HK-2 (cell line): ENCODE results near the gene CMIP.

Source experiments
- DNase-seq: peaks from one replicate; pipeline ENCODE4 v3.0.0-alpha.2; 2018; ENCODE audit not compliant: unreplicated experiment

The CMIP gene

DNA sequence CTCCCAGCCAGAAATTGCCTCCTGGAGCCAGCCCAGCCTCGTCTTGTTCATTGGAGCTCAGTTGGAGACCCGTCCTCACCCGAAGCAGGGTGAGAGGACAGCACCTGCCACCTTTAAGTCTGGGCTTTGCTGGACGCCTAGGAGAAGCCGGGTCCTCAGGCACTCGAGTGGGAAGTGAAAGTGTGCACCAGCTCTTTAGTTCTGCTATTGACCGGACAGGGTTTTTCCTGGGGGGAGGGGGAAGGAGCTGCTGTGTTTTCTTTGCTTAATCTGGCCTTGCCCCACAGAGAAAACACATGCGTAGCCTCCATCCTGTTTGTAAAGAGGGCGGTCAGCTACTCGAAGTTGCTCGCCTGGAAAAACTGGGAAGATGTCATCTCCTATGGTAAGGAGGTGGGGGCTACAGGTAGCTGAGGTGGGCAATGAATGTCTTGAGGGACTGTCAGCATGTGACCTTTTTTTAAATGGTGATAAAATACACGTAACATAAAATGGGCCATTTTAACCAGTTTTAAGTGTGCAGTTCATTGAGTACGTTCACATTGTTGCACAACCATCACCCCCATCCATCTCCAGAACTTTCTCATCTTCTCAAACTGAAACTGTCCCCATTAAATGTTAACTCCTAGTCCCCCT lies 34.4 kb downstream of the CMIP start:
- no peak for DNase-seq

DNA sequence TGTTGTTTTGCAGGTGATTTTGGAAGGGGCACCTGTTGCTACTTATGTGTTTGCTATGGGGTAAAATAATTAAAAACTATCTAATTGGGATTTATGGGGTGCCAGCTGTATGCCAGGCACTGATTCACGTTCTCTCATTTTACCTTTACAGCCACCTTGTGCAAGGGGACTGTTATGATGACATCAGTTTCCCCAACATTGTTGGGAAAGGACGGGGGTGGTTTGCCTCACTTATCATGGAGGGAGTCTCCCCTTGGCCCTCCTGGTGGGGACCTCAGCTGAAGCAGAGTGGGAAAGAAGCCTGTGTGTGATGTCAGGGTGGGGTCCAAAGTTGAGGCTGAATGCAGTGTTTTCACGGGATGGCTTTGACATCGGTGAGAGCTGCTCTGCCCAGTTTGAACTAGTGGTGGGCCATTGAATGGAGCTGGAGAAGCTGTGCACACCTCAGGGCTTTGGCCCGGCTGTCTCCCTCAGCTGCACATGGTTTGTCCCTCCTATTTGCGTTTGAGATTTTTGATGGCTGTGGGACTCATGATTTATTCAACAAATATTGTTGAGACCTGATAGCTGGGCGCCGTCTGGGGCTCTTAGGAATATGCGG lies 36.1 kb downstream of the CMIP start:
- no peak for DNase-seq

DNA sequence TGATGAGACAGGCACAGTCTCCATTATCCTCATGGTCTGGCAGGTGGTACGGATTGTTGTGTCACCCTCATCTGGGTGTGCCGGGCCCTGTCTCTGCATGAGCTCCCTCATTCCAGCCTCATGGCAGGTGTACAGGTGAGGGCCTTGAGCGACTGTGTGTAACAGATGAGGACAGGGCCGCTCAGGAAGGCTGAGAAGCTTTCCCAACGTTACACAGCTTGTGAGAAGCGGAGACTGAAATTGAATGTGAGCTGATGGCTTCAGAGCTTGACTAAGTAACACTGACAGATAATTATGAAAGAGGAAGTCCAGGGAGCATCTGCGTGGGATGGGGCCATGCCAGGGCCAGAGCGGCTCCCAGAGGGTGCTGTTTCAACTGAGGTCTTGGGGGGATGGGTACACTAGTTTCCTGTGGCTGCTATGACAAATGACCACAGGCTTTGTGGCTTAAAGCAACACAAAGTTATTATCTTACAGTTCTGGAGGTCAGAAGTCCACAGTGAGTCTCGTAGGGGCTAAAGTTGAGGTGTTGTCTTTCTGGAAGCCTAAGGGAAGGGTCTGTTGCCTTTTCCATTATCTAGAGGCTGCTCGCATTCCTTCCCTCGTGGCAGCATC lies 36.7 kb downstream of the CMIP start:
- peak; percentile 54 for DNase-seq

DNA sequence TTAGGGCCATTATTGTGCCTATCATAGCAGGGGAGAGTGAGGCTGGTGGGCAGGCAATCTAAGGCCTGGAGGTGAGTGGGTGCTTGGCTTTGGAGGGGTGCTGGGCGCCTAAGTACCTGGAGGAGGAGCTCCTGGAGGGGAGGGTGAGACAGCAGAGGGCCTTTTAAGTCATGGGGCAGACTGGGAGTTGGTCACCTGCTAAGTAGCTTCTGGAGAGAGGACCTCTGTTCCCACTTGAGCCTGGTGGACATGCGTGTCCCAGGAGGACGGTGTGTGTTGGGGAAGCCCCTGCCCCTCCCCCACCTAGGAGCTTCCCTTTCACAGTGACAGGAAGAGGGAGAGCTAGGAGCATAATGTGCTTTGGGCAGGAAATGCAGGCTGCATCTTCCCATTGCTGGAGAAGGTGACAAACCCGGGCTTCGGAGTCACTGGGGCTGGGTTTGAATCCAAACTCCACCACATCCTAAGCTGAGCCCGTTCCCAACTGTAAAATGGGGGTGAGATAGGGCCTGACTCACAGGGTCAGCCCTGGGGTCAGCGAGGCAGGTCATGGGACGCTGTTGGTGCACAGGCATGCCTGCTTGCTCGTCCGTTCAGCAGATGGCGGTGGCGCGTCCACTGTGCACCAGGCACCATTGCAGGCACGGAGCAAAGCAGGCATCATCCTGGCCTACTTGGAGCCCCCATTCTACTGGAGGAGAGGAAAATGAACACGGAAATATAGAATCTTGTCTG lies 37.9 kb downstream of the CMIP start:
- peak; percentile 22 for DNase-seq

DNA sequence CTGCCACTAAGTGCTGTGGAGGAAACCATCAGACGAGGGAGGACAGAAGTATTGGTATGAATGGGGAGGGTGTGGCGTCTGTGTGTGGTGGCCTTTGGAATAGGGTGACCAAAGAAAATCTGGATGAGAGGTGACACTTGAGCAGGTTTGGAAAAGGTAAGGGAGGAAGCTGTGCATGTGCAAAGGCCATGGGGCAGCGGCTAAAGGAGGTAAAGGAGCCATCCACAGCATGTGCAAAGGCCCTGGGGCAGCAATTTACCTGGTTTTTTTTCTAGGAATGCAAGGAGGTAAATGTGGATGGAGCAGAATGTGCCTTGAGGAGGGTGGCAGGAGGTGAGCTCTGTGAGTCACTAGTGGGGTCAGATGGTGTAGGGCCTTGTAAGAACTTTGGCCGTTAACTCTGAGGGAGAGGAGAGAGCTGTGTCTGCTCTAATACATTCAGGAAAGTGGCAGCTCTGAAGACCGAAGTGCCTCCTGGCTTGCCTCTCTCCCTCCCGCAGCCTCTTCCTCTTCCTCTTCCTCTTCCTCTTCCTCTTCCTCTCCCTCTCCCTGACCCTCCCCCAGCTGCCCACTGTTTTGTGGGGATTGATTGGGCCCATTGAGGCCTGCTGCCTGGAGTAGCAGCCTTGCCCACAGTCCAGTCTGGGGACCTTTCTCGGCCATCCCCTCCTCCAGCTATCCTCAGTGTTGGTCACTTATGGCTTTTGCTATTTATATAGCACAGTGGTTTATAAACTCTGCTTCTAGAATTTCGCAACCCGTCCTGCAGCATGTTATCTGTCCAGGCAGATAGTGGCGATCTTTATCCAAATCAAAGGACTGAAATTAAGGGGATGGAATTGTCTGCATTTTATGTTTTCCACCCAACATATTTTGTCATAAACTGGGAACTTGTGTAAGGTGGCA lies 38.7 kb downstream of the CMIP start:
- no peak for DNase-seq

DNA sequence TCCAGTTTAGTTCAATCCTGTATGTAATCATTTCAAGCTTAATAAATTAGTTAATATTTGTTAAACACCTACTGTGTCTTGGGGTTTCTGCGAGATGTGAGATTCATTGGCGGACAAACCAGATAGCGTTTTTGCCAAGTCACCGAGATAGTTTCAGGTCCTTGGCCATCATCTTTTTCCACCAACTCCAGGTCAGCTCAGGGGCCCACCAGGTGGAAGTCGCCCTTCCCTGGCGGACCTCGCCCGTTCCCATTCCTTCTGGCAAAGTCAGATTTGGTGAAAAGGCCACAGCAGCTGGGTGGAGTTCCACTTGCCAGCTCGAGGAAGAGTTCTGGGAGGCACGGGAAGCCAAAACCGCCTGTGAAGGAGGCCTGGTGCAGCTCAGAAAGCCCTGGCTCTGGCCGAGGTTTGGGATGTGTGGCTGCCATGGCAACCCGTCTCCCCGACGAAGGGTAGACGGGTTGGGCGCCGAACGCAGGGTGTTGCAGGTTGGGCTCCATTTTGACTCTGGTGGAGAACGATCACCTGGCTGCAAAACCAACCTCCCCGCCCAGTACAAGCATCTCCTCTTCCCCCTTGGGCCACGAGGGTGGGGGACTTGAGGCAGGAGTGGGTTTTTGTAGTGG lies 39.5 kb downstream of the CMIP start:
- DNase-seq = no peak

DNA sequence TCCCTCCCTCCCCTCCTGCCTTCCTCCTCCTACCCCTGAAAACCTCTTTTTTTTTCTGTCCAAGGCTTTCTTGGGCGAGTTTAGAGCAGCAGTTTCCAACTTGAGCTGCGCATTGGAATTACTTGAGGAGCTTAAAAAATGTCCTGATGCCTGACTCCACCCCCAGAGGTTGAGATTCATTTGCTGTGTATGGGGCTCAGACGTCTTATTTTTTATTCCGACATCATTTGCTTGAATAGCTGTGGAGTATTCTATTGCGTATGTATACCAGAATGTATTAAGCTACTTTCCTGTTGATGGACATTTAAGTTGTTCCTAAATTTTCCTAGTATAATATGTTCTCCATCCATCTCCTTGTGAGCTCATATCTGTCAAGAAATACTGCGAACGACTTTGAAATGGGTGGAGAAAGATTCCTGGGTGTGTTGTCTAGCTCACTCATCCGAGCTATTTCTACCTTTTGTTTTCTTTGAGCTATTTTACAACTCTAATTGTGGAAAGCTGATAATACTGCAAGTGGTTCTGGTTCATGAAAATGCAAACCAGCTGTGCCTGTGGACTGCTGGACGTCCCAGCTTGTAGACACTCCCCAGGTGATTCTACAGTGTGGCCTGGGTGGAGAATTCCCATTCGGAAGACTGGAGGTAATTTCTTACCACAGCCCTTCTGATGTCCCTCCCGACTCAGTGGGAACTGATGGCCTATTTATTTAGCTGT lies 40.5 kb downstream of the CMIP start:
- DNase-seq = no peak

DNA sequence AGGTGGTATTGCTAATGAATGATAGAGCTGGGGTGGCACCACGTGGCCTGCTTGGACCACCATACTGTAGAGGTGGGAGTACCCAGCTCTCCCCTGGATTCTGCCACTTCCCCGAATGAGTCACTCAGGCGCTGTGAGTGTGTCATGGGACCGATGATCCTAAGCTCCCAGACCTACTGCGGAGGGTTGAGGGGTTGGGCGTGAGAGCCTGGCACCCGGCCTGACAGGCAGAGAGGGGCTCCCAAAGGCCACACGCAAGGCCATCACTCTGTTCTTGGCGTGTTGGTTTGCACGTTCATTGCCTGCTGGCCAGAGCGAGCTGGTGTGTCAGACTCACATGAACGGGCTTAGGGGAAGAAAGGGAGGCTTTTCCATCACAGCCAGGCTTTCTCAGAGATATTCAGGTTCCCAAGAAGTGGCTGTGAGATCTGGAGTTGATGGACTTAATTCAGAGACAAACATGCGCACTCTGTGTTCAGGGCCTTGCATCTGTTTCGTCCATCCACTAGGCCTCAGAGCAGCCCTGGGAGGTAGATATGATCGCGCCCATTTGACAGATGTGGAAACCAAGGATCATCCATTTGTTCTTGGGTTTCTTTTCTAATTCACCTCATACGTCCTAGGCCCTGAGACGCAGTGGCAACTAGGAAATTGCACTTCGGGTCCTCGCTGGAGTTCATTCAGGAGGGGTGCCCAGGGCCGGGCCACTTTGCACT lies 41.4 kb downstream of the CMIP start:
- DNase-seq = peak; percentile 27

DNA sequence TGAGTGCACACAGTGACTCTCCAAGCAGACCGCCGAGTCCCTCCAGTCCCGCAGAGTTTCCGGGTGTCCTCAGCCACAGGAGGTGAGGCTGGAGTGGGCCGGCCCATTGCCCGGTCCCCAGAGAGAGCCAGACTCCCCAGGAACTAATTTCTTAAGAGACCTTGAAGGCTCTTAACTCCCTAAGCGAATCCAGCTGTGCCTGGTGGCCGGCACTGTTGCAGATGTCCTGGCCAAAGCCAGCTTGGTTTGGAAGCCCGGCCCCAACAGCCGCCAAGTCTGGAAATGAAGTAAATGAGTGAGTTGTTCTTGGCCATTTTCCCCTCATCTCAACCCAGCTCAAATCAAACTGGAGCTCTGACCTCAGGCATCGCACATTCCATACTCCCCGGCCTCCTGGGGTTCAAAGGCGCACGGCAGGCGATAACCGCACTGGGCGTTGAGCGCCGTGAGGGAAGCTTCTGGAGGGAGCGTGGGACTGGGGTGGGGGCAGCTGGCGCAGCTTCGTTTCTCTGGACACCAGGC lies 42.0 kb downstream of the CMIP start:
- no peak for DNase-seq

DNA sequence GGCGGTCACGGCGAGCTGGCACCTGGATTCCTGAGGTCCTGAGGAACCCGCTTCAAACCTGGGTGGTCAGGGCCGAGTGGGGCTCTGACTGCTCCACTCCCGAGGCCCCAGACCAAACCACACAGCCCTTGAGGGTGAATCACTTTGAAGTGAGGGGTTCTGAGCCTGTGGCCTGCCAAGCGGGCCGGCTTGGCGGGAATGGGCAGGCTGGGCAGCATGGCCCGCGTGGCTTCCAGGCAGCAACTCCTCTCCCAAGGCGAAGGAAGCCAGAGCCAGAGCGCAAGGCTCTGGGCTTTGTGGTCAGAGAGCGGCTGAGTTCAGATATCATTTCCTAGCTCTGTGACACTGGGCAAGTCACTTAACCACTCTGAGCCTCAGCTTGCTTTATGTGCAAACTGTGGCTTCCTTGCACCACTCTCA lies 42.7 kb downstream of the CMIP start:
- DNase-seq = peak; percentile 62

DNA sequence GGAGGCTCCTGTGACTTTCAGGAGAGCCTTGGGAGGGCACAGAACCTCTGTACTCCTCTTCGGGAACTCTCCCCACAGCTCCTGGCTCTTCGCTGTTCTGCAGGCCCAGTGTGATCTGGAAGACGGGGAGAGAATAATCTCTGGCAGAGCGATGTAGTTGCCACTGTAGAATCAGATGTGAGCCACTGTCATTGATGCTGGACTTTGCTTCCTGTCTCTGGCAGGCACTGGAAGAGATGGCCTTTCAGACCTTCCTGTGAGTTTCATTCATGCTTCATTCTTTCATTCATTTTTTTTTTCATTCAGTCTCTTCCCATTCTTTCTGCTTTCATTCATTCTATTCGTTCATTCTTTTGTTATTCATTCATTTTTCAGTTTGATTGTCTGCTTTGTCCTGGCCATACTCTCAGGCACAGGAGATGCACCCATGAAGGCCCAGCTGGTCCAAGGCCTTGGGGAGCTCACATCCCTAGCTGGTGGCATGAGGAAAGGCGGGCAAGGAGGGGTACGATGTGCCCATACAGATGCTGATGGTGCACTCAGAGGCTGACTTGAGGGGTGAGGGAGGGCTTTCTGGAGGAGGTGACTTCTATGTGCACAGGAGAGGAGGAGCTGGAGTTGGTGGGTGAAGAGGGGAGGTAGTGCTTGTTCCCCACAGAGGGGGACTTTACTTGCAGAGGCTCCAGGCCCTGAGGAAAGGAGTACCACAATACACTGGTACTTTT lies 44.2 kb downstream of the CMIP start:
- no peak for DNase-seq

DNA sequence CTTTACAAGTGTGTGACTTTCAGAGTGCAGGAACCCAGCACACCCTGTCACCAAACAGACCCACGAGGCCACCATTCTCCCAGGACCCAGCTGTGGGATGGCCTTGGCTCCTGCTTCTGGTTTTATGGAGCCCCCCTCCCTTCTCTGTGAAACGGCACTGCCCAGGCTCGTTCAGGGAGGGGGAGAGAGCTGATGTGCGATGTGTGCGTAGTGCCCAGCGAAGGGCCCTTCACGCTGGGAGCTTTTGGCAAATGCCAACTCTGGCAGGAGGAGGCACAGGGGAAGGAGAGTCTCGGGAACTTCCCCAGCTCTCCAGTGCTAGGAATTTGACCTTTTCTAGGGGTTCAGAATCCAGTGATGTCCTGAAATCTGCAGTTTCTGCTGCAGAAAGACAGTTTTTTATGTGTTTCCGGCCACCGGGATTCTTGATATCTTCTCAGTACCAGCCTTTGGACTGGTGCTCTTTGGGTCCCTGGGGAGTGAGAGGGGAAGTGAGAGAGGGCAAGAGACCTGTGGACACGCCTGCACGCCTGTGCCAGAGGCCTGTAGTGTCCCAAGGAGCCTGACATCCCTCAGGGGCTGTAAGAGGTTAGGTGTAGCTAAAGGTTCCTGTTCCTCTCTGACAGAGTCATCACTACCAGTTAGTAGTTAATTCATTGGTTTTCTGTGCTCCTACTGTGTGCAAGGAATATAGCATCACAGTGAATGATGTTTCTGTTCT lies 45.1 kb downstream of the CMIP start:
- DNase-seq = no peak

DNA sequence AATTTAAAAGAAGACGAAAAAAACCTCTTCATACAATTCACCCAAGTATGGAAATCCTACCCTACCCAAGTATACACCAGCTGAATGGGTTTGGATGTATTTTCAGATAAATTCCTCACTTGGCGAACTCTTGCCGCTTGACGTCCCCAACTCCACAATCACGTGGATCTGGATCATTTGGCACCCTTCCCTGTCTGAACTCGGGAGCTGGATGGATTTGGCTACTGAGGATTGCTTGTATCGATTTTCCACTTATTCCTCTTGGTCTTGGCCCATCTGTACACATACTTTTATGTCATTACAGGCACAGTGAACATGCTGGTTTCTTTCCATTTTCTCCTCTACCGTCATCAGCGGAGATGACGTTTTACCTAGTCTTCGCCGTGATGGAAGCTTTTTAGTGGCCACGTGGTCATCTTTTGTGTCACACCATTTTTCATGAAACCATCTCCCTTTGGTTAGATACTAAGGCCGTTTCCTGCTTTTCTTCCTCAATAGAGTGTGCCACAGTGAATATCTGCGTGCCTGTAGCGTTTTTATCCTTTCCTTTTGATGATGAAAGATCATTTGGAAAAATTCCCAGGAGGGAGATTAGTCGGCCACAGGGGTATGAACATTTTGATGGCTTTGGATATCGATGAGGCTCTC lies 47.1 kb downstream of the CMIP start:
- no peak for DNase-seq

DNA sequence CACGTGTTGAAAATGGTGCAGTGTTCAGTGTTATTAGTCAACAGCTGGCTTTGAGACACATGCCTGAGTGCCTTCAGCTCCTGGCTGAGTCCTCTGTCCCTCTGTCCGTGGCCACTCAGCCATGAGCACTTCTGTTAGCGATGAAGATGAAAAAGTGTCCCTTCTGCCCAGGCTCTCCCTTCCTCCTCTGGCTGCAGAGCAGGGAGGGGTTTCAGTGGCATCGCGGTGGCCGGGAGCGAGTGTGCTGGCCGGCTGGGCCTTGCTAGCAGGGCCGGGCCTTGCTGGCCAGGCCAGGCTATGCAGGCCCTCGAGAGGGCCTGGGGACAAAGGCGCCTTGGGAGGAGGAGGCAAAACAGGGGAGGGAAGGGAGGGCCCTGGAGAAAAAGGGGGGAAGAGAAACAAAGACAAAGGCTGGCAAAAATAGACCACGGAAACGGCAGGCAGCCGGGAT lies 47.7 kb downstream of the CMIP start:
- no peak for DNase-seq

DNA sequence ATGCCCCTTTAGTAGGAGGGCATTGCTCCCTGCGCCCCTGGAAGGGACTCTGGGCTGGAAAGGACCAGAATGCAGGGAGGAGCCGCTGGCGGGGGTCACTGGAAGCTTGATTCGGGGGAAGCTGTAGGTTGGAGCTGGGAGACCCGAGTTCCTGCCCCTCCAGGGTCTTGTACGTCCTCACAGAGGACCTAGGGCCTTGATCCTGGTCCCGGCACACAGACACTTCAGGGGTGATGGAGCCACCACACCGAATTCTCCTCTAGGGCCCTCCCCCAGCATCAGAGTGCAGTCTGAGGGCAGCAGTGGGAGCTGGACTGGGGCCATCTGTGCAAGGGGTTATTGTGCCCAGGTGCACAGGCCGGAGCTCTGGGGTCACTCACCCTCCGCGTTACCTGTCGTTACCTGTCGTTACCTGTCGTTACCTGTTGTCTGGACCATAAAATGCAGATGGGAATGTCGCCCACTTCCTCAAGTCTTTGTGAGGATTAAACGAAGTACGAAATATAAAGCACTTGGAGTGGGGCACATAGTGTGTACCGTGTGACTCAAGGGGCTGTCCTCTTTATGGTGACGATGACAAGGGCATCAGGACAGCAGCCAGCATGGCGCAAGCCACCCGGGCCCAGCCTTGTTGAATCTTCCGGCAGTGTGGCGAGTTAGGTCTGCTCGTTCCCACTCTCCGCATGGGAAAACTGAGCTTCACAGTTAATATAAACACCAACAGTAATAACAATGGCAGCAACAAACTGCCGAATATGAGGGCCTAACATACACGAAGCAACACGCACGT lies 48.6 kb downstream of the CMIP start:
- DNase-seq = no peak

DNA sequence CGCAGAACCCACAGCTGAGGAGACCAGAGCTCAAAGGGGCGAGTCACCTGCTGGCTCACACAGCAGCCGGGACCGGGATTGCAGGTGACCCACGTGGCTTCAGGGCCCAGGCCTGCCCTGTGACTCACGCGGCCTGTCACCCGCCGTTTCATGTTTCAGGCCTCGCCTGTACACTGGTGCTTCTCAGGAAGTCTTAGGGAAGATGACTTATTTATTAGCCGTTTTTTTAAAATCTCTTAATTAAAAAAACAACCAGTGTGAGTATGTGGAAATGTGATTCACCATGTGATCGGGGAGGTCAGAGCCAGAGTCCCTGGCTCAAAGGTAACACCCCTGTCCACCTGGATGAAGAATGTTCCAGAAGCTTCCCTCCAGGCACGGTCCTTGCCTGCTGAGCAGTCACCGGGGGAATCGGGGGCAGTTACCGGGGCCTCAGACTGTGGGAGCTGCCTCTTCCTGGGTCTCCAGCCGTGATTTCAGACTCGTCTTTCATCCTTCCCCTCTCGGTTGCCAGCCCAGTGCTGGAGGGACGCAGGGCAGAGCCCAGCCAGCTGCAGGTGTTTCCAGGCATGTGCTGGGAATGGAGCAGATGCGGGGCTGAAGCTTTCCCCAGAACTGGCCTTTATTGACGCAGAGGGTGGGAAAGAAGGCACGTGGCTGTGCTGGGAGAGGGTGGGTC lies 49.3 kb downstream of the CMIP start:
- peak; percentile 86 for DNase-seq
